ENCODE data around the gene ZNF219.

ZNF219 gene

GRCh38 chr14:21087294-21088091 is 11.0 kb downstream of the ZNF219 start:
- DNase-seq (ENCODE audit: low read depth in 2 of 2), result peak in 1 of 2 donors; percentile 33

- DNase-seq (ENCODE audit: low read depth in 2 of 2), result no peak
These were observed 11.6 kb downstream of the ZNF219 start for GRCh38 chr14:21086908-21087293.

GRCh38 chr14:21084998-21085853 is 13.2 kb downstream of the ZNF219 start:
- DNase-seq (ENCODE audit: low read depth in 2 of 2), result no peak

GRCh38 chr14:21084396-21084795 is 14.1 kb downstream of the ZNF219 start:
- no peak for DNase-seq (ENCODE audit: low read depth in 2 of 2)

GRCh38 chr14:21083565-21084325 is 14.7 kb downstream of the ZNF219 start:
- DNase-seq (ENCODE audit: low read depth in 2 of 2), result no peak

- no peak for DNase-seq (ENCODE audit: low read depth in 2 of 2)
These were observed 16.8 kb downstream of the ZNF219 start for GRCh38 chr14:21081521-21082142.

- DNase-seq (ENCODE audit: low read depth in 2 of 2), result no peak
These were observed 19.7 kb downstream of the ZNF219 start for GRCh38 chr14:21078726-21079125.

GRCh38 chr14:21078287-21078686 is 20.2 kb downstream of the ZNF219 start:
- DNase-seq (ENCODE audit: low read depth in 2 of 2), result no peak

- DNase-seq (ENCODE audit: low read depth in 2 of 2), result no peak
These were observed 20.8 kb downstream of the ZNF219 start for GRCh38 chr14:21077672-21078071.

GRCh38 chr14:21075719-21076437 is 22.6 kb downstream of the ZNF219 start:
- no peak for DNase-seq (ENCODE audit: low read depth in 2 of 2)

GRCh38 chr14:21074398-21075272 is 23.8 kb downstream of the ZNF219 start:
- DNase-seq (ENCODE audit: low read depth in 2 of 2), result no peak

- DNase-seq (ENCODE audit: low read depth in 2 of 2), result no peak
These were observed 24.5 kb downstream of the ZNF219 start for GRCh38 chr14:21073921-21074320.

- DNase-seq (ENCODE audit: low read depth in 2 of 2), result no peak
These were observed 25.6 kb downstream of the ZNF219 start for GRCh38 chr14:21072781-21073339.

- DNase-seq (ENCODE audit: low read depth in 2 of 2), result no peak
These were observed 26.4 kb downstream of the ZNF219 start for GRCh38 chr14:21072031-21072473.

- no peak for DNase-seq (ENCODE audit: low read depth in 2 of 2)
These were observed 27.0 kb downstream of the ZNF219 start for GRCh38 chr14:21071225-21072030.

- DNase-seq (ENCODE audit: low read depth in 2 of 2), result no peak
These were observed 27.7 kb downstream of the ZNF219 start for GRCh38 chr14:21070610-21071224.

GRCh38 chr14:21070083-21070609 is 28.3 kb downstream of the ZNF219 start, which contains the start of gene ARHGEF40:
ARHGEF40 (plus strand) TSS chr14:21070304; CDS start chr14:21070397, 93 bp downstream.
- DNase-seq (ENCODE audit: low read depth in 2 of 2), result no peak
